Stomach (tissue), 9 donors: ENCODE results near the gene DPP10. TPM values are rescaled to one million over a fixed set of nuclear protein-coding genes. Genes with fewer than 3 reads are reported as not detected.
A peak's percentile ranks its signal among the peaks of the same experiment; 100 is the strongest.

ENCODE experiments used
- DNase-seq, 2 donors: peaks; one replicate each; pipeline versions ENCODE4 v3.0.0 to v3.0.0-alpha.2; 2013 to 2019
- H3K27ac ChIP-seq, 5 donors: fragments of 200-600 bp in 4 of 5; sonication (generic) in 4 of 5; one replicate each; pipeline ENCODE4 v1.5.1; 2013 to 2019; ENCODE audit warnings: mild to moderate bottlenecking in 1 of 5, moderate library complexity in 1 of 5
- H3K27me3 ChIP-seq, 3 donors: fragments of 200-600 bp; sonication (generic); one replicate each; pipeline ENCODE4 v1.5.1; 2017 to 2019; ENCODE audit warnings: mixed run types in 1 of 3
- H3K36me3 ChIP-seq, 4 donors: fragments of 200-600 bp; sonication (generic); 1 replicate in 3 of 4; 2 replicates in 1 of 4; pipeline ENCODE4 v1.5.1; 2016 to 2019
- H3K4me1 ChIP-seq, 4 donors: fragments of 200-600 bp; sonication (generic); one replicate each; pipeline ENCODE4 v1.5.1; 2016 to 2019
- H3K4me3 ChIP-seq, 4 donors: fragments of 200-600 bp; sonication (generic) in 3 of 4; one replicate each; pipeline ENCODE4 v1.5.1; 2016 to 2019; ENCODE audit warnings: mild to moderate bottlenecking in 1 of 4
- H3K9me3 ChIP-seq, 4 donors: fragments of 200-600 bp; sonication (generic); one replicate each; pipeline ENCODE4 v1.5.1; 2016 to 2019
- EP300 ChIP-seq: sonication (generic); formaldehyde crosslinking; IDR thresholded peaks from one replicate; pipeline ENCODE4 v1.6.1; 2017; ENCODE audit warnings: antibody characterized with exemption
- POLR2A ChIP-seq, 4 donors: fragments of 450-650 bp; IDR thresholded peaks; one replicate each; pipeline ENCODE4 v1.6.1; 2016; ENCODE audit warnings: antibody characterized with exemption in 4 of 4, control low read depth in 2 of 4, mild to moderate bottlenecking in 1 of 4, moderate library complexity in 1 of 4
- POLR2AphosphoS5 ChIP-seq, 3 donors: sonication (generic); formaldehyde crosslinking; IDR thresholded peaks; one replicate each; pipeline ENCODE4 v1.6.1; 2016; ENCODE audit warnings: antibody characterized with exemption in 3 of 3
- WGBS, 5 donors: extraction: QIAGEN DNeasy Blood & Tissue Kit in 3 of 5; methylation state at CpG; one replicate each; pipeline versions ENCODE4 v1.1.5 to v1.1.7; 2013 to 2018; 5-methylcytosine and 5-hydroxymethylcytosine counted together
- intact Hi-C: fragments of 100-400 bp; cut with DNase I; formaldehyde crosslinking; loops from one replicate; pipeline ENCODE4 v1.15.1; 2023; ENCODE audit warnings: low total_unique reads
- polyA plus RNA-seq, 3 donors: library from polyadenylated mRNA; stranded (reverse); fragments of 200-250 nt; gene quantifications; one replicate each; pipeline ENCODE4 v1.2.3, GENCODE V29; 2013
- total RNA-seq, 5 donors: library from RNA; depleted of rRNA; stranded (reverse); fragments of >200 nt; gene quantifications; one replicate each; pipeline versions ENCODE4 v1.1.0 to v1.2.3, GENCODE V29; 2014 to 2016
- TF ChIP-seq, protein P1 (sequence below), 7 experiments: fragments of 450-650 bp in 4 of 7; fragments of 200-600 bp in 3 of 7; sonication (generic) in 3 of 7; IDR thresholded peaks; one replicate each; pipeline ENCODE4 v1.5.1; 2016 to 2019; ENCODE audit warnings: antibody characterized with exemption in 7 of 7, control low read depth in 2 of 7, mild to moderate bottlenecking in 1 of 7
- donor health status: healthy with polysubstance abuse.
- donor health status: Bipolar disorder and iron deficiency.
- donor health status: healthy.

DPP10 gene
- total and polyA plus RNA-seq, 8 donors: 0.18 to 15.6 (median 2.0) TPM; not detected in 1

DNA sequence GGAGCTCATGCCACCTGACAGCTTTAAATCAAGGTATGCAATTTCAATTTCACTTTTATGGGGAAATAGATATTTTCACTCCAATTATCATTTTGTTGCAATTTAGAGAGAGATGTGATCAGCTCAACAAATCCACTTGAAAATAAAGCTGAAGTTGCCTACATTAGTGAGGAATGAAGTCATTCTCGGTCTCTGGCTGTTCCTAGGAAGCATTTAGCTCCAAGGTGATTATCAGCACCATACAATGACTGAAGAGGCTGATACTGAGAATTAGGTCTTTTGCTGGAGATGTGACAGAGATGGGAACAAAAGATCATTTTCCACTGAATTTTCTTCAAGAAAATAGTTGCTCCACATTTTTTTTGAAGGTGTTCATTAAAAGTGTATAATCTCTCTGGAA, 1303.7 kb downstream of the DPP10 start:
- intact Hi-C loops: no loop called here
- no peaks in the 10 kb centered on the region for H3K4me1 ChIP-seq
- no peak overlapping the region for H3K27ac ChIP-seq
- H3K4me3 ChIP-seq: no peak overlapping the region
- DNase-seq: no peak
- no peaks in the 10 kb centered on the region for H3K36me3 ChIP-seq
- H3K9me3 ChIP-seq: peaks cover 0 to 12% (median 2%) of the 10 kb centered on the region in 4 donors
- no peaks in the 10 kb centered on the region for H3K27me3 ChIP-seq
- TF ChIP-seq POLR2AphosphoS5 (IDR thresholded peaks at IDR 0.05): no peak
- TF ChIP-seq, protein P1, sequence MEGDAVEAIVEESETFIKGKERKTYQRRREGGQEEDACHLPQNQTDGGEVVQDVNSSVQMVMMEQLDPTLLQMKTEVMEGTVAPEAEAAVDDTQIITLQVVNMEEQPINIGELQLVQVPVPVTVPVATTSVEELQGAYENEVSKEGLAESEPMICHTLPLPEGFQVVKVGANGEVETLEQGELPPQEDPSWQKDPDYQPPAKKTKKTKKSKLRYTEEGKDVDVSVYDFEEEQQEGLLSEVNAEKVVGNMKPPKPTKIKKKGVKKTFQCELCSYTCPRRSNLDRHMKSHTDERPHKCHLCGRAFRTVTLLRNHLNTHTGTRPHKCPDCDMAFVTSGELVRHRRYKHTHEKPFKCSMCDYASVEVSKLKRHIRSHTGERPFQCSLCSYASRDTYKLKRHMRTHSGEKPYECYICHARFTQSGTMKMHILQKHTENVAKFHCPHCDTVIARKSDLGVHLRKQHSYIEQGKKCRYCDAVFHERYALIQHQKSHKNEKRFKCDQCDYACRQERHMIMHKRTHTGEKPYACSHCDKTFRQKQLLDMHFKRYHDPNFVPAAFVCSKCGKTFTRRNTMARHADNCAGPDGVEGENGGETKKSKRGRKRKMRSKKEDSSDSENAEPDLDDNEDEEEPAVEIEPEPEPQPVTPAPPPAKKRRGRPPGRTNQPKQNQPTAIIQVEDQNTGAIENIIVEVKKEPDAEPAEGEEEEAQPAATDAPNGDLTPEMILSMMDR (IDR thresholded peaks at IDR 0.05): no peak
- TF ChIP-seq EP300: no peak
- TF ChIP-seq POLR2A (IDR thresholded peaks at IDR 0.05): no peak
- 18 to 38% (median 32%) methylated on average over 1 of the region's 1 CpG for WGBS, 5 donors

DNA sequence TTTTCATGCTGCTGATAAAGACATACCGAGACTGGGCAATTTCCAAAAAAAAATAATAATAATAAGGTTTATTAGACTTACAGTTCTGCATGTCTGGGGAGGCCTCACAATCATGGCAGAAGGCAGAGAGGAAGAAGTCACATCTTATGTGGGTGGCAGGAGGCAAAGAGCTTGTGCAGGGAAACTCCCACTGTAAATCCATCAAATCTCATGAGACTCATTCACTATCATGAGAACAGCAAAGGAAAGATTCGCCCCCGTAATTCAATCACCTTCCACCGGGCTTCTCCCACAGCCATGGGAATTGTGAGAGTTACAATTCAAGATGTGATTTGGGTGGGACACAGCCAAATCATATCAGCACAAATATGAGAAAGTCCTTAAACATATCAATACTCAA, 1314.8 kb downstream of the DPP10 start:
- H3K4me1 ChIP-seq: no peaks in the 10 kb centered on the region
- intact Hi-C loops: no loop called here
- no peak for TF ChIP-seq POLR2AphosphoS5 (IDR thresholded peaks at IDR 0.05)
- no peak for TF ChIP-seq EP300
- TF ChIP-seq, protein P1 (IDR thresholded peaks at IDR 0.05): no peak
- no peak for TF ChIP-seq POLR2A (IDR thresholded peaks at IDR 0.05)
- H3K36me3 ChIP-seq: no peaks in the 10 kb centered on the region
- H3K4me3 ChIP-seq: no peak overlapping the region
- no peak overlapping the region for H3K27ac ChIP-seq
- 77 to 89% (median 86%) methylated on average over 4 of the region's 4 CpGs for WGBS, 5 donors
- no peaks in the 10 kb centered on the region for H3K27me3 ChIP-seq
- DNase-seq: no peak
- H3K9me3 ChIP-seq: no peaks in the 10 kb centered on the region

DNA sequence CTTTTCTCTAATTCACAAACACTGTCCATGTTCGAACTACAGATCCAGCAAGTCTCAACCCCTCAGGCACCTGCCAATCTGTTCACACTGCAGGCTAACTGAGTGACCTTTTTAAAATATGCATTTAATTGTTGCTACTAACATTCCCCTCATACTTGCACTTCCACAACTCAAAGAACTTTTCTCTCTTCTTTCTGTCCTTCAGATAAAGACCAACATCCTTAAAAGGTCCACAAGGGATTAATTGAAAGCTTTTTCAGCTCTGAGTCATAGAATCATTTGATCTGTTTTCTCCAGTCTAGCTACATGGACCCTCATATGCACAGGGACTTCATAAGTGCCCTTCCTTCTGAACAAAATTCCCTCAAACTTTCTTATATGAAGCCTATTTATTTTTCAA, 1321.2 kb downstream of the DPP10 start:
- Histone ChIP-seq H3K36me3 (no peaks in the 10 kb centered on the region), H3K27me3 (no peaks in the 10 kb centered on the region), H3K27ac (no peak overlapping the region), H3K4me1 (no peaks in the 10 kb centered on the region), H3K4me3 (no peak overlapping the region), H3K9me3 (peaks cover 0 to 5% (median 0%) of the 10 kb centered on the region in 4 donors)
- DNase-seq: no peak
- 42 to 72% (median 46%) methylated on average over 1 of the region's 1 CpG for WGBS, 5 donors
- intact Hi-C loops: no loop called here
- TF ChIP-seq POLR2AphosphoS5 (IDR thresholded peaks at IDR 0.05) (no peak), EP300 (no peak)

DNA sequence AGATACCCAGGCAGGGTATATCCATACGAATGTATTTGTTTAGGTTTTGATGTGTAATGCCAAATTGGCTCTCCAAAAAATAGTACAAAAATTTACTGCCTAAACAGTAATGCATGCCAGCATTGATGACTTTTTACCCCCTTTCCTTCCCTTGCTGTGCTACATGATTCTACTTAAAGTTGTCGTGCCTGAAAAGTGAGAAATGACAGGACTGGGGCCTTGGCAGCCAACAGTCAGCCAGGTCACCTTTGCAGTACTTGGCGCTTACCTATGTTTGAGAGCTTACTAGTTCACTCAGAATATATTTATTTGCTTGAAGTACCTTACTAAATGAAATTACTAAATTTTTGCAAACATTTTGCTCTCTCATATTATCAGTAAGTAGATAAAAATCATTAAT, 1329.1 kb downstream of the DPP10 start:
- no peak for TF ChIP-seq POLR2A (IDR thresholded peaks at IDR 0.05)
- no peak for TF ChIP-seq EP300
- TF ChIP-seq, protein P1 (IDR thresholded peaks at IDR 0.05): no peak
- TF ChIP-seq POLR2AphosphoS5 (IDR thresholded peaks at IDR 0.05): no peak
- Histone ChIP-seq H3K9me3 (peaks cover 0 to 4% (median 0%) of the 10 kb centered on the region in 4 donors), H3K27me3 (no peaks in the 10 kb centered on the region), H3K4me1 (no peaks in the 10 kb centered on the region), H3K27ac (no peak overlapping the region), H3K36me3 (no peaks in the 10 kb centered on the region), H3K4me3 (no peak overlapping the region)
- intact Hi-C loops: no loop called here
- DNase-seq: peak in 1 of 2 donors; percentile 7
- WGBS, 5 donors: 63 to 77% (median 65%) methylated on average over 3 of the region's 3 CpGs

DNA sequence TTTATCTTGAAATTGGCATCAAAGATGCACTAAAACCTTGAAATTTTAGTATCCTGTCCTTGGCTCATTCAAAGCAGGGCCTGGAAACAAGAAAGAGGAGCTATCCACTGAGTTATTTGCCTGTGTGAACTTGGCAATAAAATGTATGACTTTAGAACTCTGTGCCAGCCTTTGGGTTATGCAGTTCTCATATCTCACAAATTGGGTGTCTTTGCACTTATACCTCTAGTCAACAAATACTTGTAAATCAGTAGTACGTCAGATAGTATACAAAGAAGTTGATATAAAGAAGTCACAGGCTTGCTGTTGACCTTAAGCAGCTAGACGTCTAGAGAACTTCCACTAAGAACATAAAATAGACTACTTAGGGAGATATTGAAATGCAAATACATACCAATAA, 1331.9 kb downstream of the DPP10 start:
- H3K27me3 ChIP-seq: no peaks in the 10 kb centered on the region
- H3K4me1 ChIP-seq: no peaks in the 10 kb centered on the region
- H3K27ac ChIP-seq: no peak overlapping the region
- intact Hi-C loops: no loop called here
- 36 to 59% (median 48%) methylated on average over 2 of the region's 2 CpGs for WGBS, 5 donors
- no peaks in the 10 kb centered on the region for H3K36me3 ChIP-seq
- no peaks in the 10 kb centered on the region for H3K9me3 ChIP-seq
- TF ChIP-seq POLR2A (IDR thresholded peaks at IDR 0.05) (no peak), EP300 (no peak), POLR2AphosphoS5 (IDR thresholded peaks at IDR 0.05) (no peak)
- TF ChIP-seq, protein P1 (IDR thresholded peaks at IDR 0.05): no peak
- H3K4me3 ChIP-seq: no peak overlapping the region
- DNase-seq: no peak
